Vagina (tissue), 2 donors: ENCODE data around the gene TNFRSF25.

ENCODE experiments used
- CTCF ChIP-seq, 3 experiments: fragments of 450-650 bp in 2 of 3; fragments of 200-600 bp in 1 of 3; sonication (generic) in 1 of 3; IDR thresholded peaks; one replicate each; pipeline ENCODE4 v1.5.1; 2017 to 2019; ENCODE audit warnings: antibody characterized with exemption in 3 of 3, mild to moderate bottlenecking in 2 of 3, moderate library complexity in 2 of 3
- POLR2A ChIP-seq, 2 donors: fragments of 450-650 bp; IDR thresholded peaks; one replicate each; pipeline ENCODE4 v1.6.1; 2017; ENCODE audit warnings: antibody characterized with exemption in 2 of 2, mild to moderate bottlenecking in 2 of 2, moderate library complexity in 2 of 2
- POLR2AphosphoS5 ChIP-seq, 2 donors: sonication (generic); formaldehyde crosslinking; IDR thresholded peaks; one replicate each; pipeline ENCODE4 v1.9.0; 2017; ENCODE audit warnings: antibody characterized with exemption in 2 of 2, mild to moderate bottlenecking in 2 of 2, low read depth in 1 of 2; ENCODE audit not compliant: insufficient read depth in 1 of 2

GRCh38 chr1:6495041-6495441 lies 29.1 kb upstream of the TNFRSF25 start:
- TF ChIP-seq POLR2AphosphoS5 (IDR thresholded peaks at IDR 0.05; ENCODE audit: insufficient read depth in 1 of 2, low read depth in 1 of 2) (no peak), CTCF (IDR thresholded peaks at IDR 0.05) (no peak), POLR2A (IDR thresholded peaks at IDR 0.05) (no peak)
